Activated T-cell treated with anti-CD3 and anti-CD28 coated beads for 1 hour (primary cell): Measurements from ENCODE around the gene OR2T2.
"Not testable (repeated sequence)": the region's sequence is repeated elsewhere in the genome, so short reads cannot be mapped to it uniquely, and the experiment has no call there.

Experiments
- DNase-seq: peaks from one replicate; pipeline ENCODE4 v3.0.0-alpha.2; 2020; ENCODE audit warnings: low read depth

Gene OR2T2

GRCh38 chr1:248445399-248445798, at the start of gene OR2T2:
TSS of gene OR2T2 (plus strand) at chr1:248445637. CDS start at chr1:248452798, 7,161 bp downstream.
- DNase-seq: not testable (repeated sequence)

- DNase-seq: no peak
Measured at GRCh38 chr1:248402748-248403147, 42.7 kb upstream of the OR2T2 start, which contains the start of gene OR2T1. TSS of gene OR2T1 (plus strand) at chr1:248403048. CDS start at chr1:248406148, 3,100 bp downstream.

GRCh38 chr1:248404024-248404423, 41.4 kb upstream of the OR2T2 start:
- no peak for DNase-seq

- DNase-seq: no peak
Measured at GRCh38 chr1:248406721-248407692, 38.4 kb upstream of the OR2T2 start.

DNA sequence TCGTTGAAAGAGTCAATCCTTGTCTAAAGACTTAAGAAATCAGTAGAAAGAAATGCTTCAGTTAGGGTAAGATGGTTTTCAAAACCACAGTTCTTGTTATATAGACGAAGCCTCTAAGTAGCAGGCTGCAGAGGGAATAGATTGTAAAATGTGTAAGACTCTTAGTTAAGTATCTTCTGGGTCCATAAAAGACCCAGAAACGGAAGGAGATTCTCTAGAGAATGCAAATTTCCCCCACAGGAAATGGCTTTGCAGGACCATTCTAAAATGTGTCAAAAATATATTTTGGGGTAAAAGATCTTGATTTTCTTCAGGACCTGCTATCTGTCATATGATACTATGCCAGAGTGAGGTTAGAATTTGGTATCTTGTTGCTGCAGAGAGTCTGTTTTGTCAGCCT, 29.2 kb upstream of the OR2T2 start:
- no peak for DNase-seq

DNA sequence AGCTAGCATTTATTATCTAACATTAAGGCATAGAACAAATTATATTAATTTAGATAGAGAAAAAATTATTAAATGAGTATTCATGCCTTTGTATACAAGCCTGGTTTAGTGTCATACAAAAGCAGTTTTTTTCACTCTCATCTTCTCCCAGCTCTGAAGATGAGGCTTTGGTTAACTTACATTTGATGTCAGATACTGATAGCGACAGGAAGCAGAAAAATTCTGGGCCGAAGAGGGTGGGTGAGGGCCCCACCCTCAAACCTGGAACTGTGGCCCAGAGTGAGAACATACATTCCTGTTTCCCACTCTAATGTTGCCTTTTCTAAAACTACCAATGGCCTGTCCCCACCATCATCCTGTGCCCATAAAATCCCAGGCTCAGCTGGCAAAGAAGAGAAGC, 27.6 kb upstream of the OR2T2 start:
- no peak for DNase-seq

DNA sequence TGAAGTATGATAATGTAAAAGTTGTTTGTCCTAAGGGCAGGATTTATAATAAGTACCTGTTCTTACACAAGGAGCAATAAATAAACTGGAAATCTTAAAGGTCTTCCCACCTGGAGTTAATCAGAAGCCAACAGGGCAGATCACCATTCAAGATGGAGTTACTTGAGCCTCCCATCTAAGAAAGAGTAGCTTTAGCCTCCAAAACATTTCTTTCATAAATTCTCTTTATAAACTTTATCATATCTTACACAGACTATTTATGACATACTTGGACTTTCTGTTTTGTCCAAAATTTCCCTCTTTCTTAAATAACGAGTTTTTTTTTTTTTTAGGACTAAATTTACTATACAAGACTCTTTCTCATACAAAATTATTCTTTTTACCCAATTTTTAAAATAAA, 24.1 kb upstream of the OR2T2 start:
- no peak for DNase-seq

DNA sequence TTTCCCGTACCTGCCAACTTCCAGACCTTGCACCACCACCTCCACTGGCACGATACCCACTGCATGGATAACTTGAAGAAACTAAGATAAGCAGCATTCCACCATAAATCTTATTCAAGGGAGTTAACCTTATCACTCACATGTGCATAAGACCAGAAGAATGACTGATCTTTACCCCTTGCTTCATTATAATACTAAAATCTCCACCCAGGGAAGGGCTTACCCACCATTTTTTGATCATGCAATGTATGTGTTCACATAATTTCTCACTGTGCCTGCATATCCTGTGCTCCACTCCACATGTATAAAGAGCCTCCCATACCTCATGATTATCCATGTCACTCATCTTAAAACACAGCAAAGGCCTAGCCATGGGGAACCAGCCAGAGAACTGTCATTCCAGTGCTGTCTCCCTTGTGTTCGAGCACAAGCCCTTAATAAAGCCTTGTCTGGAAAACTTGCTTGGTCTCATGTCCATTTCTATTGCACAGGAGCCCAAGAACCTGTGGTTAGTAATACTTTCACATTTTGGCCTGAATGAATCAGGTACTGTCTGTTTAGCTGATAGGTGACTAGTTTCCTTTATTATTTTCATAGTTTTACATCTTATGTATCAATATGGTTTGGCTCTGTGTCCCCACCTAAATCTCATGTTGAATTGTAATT, 17.8 kb upstream of the OR2T2 start:
- not testable (repeated sequence) for DNase-seq

DNA sequence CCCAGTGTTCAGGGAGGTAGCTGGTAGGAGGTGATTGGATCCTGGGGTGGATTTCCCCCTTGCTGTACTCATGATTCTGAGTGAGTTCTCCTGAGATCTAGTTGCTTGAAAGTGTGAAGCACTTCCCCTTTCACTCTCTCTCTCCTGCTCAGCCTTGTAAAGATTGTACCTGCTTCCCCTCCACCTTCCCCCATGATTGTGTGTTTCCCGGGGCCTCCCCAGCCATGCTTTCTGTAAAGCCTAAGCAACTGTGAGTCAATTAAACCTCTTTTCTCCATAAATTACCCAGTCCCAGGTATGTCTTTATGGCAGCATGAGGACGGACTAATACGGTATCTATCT, 17.3 kb upstream of the OR2T2 start:
- DNase-seq: not testable (repeated sequence)

DNA sequence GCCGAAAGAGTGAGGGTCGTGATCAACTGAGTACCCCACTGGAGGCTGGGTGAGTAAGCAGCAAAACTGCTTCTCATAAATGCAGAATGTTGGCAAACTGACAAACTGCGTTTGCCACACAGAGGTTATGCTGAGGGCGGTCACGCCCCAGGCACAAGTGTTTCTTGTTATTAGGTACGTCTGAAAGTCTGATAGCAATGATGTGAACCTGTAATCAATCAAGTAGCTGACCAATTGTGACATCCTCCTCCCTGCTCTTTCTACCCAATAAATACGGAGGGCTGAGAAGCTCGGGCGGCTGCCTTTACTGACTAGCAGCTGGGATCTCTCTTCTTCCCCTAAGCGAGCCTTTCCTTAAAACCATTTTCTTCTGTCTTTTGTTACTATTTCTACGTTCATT, 13.8 kb upstream of the OR2T2 start:
- DNase-seq: not testable (repeated sequence)

DNA sequence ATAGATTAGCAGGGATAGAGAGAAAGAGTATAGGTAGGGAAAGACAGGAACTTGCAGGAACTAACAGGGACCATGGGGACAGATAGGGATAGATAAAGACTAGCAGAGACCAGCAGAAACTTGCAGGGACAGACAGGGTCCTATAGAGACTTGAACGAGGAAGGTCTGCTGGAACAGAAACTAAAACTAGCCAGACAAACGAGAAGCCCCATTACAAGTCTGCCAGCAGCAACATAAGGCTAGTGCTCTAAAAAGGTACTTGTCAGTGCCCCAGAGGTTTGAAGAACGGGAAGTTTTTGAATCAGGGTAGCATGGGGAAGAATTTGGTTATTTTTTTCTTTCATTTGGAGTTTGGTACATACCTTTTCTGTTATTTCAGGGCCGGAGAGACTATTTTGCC, 13.2 kb upstream of the OR2T2 start:
- not testable (repeated sequence) for DNase-seq

- DNase-seq: not testable (repeated sequence)
Measured at GRCh38 chr1:248433811-248434415, 11.5 kb upstream of the OR2T2 start.

DNA sequence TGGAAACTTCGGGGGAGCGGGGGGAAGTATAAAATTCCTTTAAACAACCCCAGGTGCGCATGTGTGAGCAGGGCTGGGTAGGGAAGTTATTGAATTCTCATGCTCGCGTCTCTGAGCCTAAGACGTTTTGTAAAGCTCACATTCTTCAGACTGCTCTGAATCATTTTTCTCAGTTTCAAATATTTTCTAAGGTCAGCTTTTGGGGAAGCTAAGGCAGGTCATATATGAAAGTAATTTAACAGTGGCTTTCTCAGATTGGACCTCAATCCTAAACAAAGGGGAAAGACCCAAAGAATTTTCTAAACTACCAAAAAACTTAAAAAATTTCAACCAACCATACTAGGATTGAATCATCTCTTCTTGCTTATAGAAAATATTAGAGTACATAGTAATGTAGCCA, 10.5 kb upstream of the OR2T2 start:
- not testable (repeated sequence) for DNase-seq

DNA sequence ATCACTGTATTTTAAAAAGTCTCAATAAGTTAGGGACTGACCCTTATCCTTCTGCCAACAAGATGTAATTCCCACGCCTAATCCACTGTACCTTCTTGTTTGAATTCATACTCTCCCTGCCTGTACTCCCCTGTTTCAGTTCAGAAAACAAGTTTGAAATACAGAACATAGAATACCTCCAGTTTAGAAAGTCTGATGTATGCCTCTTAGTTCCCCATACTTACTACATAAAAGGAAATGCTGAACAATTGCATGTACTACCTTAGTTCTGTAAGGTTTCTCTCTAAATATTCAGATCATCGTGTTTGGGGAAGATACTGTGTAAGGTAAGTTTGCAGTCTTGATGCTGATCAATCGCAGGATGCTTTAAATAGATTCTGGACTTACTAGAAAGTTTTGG, 9.1 kb upstream of the OR2T2 start:
- not testable (repeated sequence) for DNase-seq

- not testable (repeated sequence) for DNase-seq
Measured at GRCh38 chr1:248438668-248439067, 6.8 kb upstream of the OR2T2 start.

GRCh38 chr1:248439283-248439682, 6.2 kb upstream of the OR2T2 start:
- DNase-seq: not testable (repeated sequence)

- not testable (repeated sequence) for DNase-seq
Measured at GRCh38 chr1:248442500-248443277, 2.7 kb upstream of the OR2T2 start.

DNA sequence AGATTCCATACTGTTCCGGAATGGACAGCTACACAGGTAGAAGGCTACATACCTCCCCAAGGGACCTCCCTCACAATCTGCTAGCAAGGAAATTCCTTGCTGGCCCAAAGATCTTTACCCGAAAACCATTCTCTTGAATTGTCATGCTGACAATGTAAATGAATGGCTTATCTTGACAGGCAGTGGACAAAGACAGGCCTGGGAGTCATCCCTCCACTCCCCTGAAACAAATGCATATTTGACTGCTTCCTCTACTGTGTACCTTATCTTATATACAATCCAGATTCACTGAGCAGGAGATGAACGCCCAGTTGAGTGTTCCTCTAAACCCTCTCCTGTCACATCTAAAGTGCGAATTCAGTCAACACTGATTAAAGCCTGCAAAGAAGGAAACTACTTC, 834 bp upstream of the OR2T2 start:
- DNase-seq: not testable (repeated sequence)

GRCh38 chr1:248448409-248449074, 3.1 kb downstream of the OR2T2 start:
- not testable (repeated sequence) for DNase-seq

DNA sequence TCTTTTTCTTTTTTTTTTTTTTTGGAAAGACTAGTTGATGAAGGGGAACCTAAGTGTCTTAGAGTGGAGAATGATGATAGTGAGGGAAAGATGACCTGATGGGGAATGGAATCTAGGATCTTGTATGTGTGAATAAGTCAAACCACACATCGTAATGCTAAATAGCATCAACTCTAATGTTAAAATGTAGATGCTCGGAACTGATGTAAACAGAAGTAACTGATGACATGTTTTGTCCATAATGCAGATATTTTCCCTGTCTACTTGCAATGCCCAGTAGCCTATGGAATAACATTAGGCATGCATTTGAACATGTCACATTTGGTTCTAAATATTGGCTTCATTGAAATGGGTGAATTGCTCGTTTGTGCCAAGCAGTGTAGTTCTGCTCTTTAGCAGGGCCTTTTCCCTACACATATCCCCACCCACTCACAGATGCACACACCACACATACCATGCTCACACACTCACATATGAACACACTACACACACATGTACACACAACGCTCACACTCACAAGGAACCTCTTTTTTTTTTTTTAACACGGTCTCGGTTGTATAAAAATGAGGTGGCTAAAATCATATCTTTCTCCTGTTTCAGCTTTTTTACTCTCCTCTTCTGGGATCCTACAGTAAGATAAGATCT, 4.5 kb downstream of the OR2T2 start:
- not testable (repeated sequence) for DNase-seq
